GM21576 (cell line): Measurements from ENCODE around the gene NSG1.
"Not testable (repeated sequence)": the region's sequence is repeated elsewhere in the genome, so short reads cannot be mapped to it uniquely, and the experiment has no call there.

Source experiments
- ATAC-seq: cut with Tn5 transposase; IDR thresholded peaks from one replicate; pipeline ENCODE4 v1.9.1; 2021; ENCODE audit warnings: mild to moderate bottlenecking, moderate library complexity; ENCODE audit not compliant: unreplicated experiment

NSG1 gene, protein sequence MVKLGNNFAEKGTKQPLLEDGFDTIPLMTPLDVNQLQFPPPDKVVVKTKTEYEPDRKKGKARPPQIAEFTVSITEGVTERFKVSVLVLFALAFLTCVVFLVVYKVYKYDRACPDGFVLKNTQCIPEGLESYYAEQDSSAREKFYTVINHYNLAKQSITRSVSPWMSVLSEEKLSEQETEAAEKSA

GRCh38 chr4:4386736-4387392, at the start of gene NSG1:
Gene NSG1, plus strand, starts transcription at chr4:4387102. Its CDS starts 528 bp downstream, at chr4:4387630.
- ATAC-seq: no peak

DNA sequence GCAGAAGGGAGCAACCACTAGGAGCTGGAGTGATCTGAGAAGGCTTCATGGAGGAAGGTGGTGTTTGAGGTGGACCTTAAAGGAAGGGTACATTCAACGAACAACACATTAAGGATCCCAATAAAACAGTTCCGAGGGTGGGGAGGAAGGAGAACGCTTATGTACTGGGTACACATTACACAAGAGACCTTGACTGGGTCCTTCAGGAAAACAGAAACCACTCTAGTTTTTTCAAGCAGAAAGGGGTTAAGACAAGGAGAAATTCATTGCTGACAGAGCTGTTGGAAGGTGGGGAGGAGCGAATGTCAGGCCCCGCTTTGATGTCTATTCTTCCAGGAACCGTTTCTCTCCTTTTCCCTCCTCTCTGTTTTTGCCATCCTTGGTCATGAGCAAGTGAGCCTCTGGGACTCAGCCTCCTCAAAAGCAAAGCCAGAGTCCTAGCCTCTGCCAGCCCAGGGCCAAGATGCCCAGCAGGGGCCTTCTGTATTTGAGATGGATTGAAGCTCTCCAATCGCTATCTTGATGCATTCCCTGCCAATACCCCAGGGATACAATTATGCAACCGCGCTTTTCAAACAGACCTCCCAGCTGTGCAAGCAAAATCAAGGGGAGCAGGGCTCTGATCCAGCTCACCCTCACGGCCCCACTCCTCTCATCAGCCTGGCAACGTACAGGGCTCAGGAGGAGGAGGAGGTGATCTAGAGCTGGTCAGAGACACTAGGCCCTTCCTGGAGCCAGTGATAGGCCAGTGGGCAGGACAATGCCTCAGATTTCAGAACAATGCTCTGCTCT, 48.5 kb upstream of the NSG1 start:
- no peak for ATAC-seq

- no peak for ATAC-seq
These were observed 47.3 kb upstream of the NSG1 start for GRCh38 chr4:4339504-4340085.

DNA sequence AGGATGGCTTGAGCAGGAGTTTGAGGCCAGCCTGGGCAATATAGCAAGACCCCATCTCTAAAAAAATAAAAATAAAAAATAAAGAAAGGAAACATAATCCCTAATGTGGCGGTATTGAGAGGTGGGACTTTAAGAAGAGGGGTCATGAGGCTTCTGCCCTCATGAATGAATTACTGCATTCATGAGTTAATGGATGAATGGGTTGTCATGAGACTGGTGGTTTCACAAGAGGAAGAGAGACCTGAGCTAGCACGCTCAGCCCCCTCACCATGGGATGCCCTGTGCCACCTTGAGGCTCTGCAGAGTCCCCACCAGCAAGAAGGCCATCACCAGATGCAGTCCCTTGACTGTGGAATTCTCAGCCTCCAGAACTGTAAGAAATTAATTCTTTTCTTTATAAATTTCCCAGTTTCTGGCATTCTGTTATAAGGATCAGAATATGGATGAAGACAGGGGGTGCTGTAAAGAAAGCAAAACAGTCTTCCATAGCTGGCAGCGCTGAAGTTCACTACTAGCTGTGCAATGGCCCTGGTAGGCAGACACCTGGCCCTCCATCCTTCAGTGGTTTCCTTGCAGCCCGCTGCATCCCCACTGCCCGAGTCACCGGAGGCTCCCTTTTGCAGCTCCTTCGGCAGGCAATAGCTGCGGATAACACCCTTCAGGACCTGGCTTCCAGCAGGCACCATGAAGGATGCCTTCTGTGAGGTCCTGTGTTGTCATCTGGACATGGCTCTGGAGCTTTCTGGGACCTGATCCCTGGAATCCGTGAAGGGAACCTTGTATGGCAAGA, 44.8 kb upstream of the NSG1 start:
- no peak for ATAC-seq

GRCh38 chr4:4343038-4343437, 43.9 kb upstream of the NSG1 start:
- no peak for ATAC-seq

GRCh38 chr4:4344915-4345527, 41.9 kb upstream of the NSG1 start:
- ATAC-seq: peak; percentile 93

GRCh38 chr4:4347585-4347984, 39.3 kb upstream of the NSG1 start:
- no peak for ATAC-seq

DNA sequence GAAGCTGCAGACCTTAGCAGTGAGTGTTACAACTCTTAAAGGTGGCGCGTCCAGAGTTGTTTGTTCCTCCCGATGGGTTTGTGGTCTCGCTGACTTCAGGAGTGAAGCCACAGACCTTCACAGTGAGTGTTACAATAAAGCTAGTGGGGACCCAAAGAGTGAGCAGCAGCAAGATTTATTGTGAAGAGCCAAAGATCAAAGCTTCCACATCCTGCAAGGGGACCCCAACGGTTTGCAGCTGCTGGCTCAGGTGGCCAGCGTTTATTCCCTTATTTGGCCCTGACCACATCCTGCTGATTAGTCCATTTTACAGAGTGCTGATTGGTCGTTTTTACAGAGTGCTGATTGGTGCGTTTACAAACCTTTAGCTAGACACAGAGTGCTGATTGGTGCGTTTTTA, 38.3 kb upstream of the NSG1 start:
- not testable (repeated sequence) for ATAC-seq

- no peak for ATAC-seq
These were observed 37.0 kb upstream of the NSG1 start for GRCh38 chr4:4349867-4350266.

DNA sequence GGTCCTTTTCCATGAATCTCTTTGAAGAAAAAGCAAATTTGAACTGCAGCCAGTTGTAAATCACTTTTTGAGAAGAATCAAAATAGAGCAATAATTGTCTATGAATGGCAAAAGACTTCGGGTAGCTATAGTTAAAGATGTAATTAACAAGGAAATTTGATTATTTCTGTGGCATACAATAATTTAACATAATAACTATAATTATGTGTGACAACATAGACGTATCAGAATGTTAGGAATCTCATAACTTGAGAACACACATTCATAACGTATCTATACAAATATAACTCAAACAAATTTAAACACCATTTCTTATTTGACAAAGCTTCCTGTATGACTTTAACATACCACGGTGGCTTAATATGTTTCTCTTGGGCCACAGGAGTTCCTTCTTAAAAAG, 36.0 kb upstream of the NSG1 start:
- ATAC-seq: no peak

GRCh38 chr4:4355302-4355701, 31.6 kb upstream of the NSG1 start:
- no peak for ATAC-seq

GRCh38 chr4:4356106-4357041, 30.5 kb upstream of the NSG1 start:
- ATAC-seq: no peak

DNA sequence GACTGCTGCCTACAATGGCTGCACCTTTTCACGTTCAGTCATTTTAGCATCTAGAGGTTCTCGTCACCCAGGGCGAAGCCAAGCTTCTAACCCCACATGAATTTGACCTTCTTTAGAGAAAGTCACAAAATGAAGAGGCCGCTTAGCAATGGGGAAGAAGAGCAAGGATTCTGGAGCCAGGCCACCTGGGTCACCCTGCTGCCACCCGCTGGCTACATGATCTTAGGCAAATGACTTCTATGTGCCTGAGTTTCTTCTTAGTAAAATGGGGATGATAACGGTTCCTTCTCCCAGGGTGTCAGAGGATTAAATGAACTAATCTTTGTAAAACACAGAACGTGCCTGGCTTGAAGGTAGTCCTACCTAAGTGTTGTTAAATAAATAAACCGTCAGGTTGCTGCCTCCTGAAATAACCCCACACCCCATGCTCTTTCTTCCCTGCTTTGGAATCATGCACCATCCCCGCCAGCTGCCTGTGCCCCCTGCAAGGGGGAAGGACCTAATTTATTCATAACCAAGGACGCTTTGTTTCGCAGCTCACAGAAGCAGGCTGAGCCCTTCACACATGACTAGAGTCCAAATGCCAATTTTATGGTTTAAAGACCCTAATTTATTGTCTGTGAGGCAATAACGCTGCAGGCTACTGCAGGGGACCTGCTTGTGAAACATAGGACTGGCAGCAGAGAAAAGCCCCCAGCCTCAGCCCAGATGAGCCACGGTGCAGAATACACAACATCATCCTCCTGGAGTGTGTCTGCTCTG, 28.6 kb upstream of the NSG1 start:
- ATAC-seq: no peak

GRCh38 chr4:4361883-4362282, 25.0 kb upstream of the NSG1 start:
- ATAC-seq: no peak

DNA sequence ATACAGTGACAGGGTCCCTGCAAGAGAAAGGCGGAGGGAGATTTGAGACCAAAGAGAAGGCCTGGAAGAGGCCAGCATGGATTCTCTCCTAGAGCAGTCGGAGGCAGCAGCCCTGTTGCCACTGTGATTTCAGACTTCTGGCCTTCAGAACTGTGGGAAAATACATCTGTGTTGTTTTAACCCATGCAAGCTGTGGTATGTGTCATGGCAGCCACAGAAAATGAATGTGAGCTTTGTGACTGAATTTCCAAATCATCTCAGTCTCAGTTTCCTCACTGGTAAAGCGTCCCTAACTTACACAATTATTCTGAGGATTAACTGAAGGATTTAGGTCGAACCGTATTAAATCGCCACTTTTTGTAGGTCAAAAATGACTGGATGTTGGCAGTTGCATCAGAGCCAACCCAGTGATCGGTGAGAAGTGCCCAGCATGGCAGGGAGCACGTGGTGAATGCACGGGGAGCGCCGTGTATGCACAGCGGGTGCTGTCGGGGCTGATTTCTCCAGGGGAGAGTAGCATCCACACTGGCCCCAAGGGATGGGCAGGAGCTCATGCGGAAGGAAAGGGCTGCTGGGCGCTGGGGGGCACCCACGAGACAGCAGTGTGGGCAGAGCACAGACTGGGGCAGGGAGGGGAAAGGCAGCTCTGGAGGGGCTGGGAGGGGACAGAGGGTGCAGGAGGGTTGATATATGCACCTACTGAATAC, 23.8 kb upstream of the NSG1 start:
- ATAC-seq: no peak

DNA sequence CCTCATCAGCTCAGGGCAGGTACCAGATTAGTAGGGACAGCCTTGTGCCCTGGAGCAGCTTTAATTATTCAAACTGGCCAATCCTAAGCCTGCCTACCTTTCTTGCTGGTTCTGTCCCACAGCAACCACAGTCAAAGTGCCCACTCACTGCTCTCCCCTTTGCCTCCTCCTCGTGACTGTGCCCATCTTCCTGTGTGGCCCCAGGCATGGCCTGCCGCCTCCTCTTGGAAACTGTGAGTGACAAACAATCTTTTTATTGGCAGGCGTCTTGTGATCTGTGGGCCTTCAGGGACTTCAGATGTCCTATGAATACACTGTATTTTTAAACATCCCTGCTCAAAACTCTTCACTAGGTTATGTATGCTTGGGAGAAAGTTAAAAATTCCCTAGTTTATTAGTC, 22.8 kb upstream of the NSG1 start:
- ATAC-seq: no peak

GRCh38 chr4:4364486-4365208, 22.3 kb upstream of the NSG1 start:
- ATAC-seq: no peak
